ENCODE measurements around the gene FRMD4A.

DNA sequence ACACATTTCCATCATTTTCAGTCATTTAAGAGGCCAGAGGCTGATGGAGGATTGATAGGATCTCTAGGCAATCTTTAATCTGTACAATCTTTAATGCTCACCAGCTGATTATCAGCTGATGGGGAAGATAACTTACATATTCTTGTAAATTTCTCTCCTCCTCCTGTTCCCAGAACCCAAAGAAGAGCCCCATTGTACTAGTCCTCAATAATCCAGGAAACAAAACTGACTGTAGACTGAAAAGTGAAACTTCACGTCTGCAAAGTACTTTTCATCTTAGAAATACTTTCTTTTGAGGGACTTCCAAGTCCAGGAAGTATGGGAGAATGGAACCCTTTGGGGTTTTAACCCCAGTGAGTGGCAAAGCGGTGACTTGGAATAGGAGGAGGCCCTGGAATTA lies 283.3 kb downstream of the FRMD4A start:
- TF ChIP-seq, protein P1, sequence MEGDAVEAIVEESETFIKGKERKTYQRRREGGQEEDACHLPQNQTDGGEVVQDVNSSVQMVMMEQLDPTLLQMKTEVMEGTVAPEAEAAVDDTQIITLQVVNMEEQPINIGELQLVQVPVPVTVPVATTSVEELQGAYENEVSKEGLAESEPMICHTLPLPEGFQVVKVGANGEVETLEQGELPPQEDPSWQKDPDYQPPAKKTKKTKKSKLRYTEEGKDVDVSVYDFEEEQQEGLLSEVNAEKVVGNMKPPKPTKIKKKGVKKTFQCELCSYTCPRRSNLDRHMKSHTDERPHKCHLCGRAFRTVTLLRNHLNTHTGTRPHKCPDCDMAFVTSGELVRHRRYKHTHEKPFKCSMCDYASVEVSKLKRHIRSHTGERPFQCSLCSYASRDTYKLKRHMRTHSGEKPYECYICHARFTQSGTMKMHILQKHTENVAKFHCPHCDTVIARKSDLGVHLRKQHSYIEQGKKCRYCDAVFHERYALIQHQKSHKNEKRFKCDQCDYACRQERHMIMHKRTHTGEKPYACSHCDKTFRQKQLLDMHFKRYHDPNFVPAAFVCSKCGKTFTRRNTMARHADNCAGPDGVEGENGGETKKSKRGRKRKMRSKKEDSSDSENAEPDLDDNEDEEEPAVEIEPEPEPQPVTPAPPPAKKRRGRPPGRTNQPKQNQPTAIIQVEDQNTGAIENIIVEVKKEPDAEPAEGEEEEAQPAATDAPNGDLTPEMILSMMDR (IDR thresholded peaks at IDR 0.05) = no peak
- no peak for TF ChIP-seq POLR2A (IDR thresholded peaks at IDR 0.05)
